GM12872 (cell line): ENCODE data around the gene BOLA1.

ENCODE experiments used
- CTCF ChIP-seq: IDR thresholded peaks from 3 replicates; pipeline ENCODE4 v1.5.1; 2011; ENCODE audit warnings: low read depth, mild to moderate bottlenecking, low read length, moderate library complexity; ENCODE audit not compliant: insufficient read depth

The BOLA1 gene

DNA sequence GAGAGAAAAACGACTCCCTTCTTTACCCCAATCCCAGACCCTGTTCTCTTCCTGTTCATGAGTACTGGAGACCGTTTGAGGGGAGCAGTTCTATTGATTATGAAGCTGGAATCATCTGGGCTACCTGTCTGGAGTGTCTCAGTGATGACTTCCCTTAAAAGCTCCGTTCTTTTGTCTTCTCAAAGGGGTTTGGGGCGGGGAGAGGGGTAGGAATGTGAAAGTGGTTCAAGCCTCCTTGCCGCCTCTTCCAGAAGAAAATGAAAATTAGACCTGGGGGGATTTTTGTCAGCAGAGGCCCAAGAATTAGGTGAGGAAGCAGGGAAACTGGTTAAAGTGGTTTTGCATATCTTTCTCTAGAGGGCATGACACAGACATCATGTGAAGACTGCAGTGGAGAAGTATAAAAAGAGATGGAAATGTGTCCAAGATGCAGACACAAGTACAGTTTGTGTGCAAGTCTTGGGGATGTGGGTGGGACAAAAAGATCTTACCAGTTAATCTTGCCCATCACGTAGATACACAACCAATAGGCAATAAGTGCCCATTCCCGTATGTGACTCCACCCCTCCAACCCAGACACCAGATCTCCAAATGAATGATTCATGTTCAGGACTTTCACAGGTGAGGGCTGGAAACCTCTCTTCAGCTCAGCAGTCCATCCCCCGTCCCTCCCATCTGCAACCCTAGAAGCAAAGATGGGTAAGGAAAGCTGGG is 37.8 kb downstream of the BOLA1 start:
- TF ChIP-seq CTCF: no peak

DNA sequence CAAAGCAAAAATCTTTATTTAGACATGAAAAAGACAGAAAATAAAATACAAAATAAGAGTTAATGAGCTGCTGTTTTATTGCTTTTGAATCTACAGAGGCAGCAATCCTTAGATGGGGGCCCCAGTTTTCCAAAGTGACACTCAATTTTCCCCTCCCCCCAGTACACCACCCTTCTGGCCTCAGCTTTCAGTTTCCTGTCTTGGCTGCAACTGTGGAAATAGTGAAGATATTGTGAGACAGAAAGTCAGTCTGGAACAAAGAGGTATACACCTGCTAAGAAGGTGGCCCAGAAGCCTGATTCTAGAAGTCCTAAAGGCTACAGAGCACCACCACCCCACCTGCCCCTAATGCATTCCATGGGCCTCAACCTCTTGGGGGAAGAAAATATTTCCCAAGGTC is 38.4 kb downstream of the BOLA1 start:
- no peak for TF ChIP-seq CTCF

DNA sequence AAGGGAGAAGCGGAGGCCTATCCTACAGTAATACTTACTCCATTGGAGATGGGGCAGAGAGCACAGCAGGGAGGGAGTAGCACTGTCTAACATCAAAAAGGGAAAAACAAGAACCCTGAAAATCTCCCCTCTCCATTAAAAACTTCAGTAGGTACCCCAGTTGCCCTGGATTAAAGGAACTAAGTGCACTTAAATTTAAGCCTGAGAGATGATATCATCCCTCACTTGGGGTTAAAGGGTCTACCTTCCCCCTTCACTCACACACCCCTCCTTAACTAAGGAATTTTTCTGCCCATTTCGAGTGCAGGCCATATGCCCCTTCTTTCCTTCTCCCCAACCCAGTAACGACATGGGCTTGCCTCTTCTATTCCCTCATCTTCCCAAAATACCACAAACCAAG is 41.1 kb downstream of the BOLA1 start:
- TF ChIP-seq CTCF: no peak

DNA sequence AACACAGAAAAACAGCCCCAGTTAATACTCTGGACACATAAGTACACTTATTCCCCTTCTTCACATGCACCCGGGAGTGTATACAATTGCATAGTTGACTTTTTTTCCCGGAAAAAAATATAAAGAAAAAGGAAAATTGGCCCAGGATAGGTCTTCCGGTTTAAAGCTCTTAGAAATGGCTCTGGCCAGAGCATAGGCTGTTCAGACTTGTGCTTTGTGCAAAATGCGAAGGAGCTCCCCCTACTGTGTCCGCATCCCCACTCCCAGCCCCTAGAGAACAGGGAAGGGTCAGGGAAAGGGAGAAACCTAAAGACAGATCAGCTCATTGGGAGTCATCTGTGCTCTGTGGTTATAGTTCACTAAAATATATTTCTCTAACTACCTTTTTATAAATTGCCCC is 42.8 kb downstream of the BOLA1 start:
- TF ChIP-seq CTCF: no peak

GRCh38 chr1:149942885-149943284 is 43.5 kb downstream of the BOLA1 start:
- TF ChIP-seq CTCF: no peak

DNA sequence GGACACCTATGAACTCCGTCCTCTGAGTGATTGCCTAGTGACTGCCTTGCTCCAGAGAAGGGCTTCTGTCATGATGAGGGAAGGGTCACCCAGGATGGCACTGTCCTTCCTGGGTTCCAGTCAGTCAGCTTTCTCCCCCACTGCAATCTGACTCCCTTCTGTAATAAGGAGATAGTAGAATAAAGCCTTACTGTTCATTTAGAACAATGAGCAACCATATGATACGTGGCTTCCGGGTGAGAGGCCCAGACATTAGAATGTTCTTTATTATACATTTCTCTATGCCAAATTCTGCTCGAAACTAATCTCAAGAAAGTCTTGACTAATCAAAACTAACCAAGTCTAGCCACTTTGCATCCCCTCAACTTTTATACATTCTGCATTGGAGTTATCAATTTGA is 45.8 kb downstream of the BOLA1 start:
- no peak for TF ChIP-seq CTCF

- no peak for TF ChIP-seq CTCF
Measured at GRCh38 chr1:149949911-149950310, 50.5 kb downstream of the BOLA1 start.
